Keratinocyte (primary cell): ENCODE data around the gene CFAP73. TPM values are rescaled to one million over a fixed set of nuclear protein-coding genes. Genes with fewer than 3 reads are reported as not detected.

Source experiments
- DNase-seq: peaks from one replicate; pipeline ENCODE4 v3.0.0-alpha.2; 2011; ENCODE audit warnings: low read depth, missing footprints, low spot score
- FAIRE-seq: peaks from 2 replicates; lab custom pipeline; 2011; peaks lifted over from hg19 to GRCh38; lab: Jason Lieb, UNC
- H2AFZ ChIP-seq: 2 replicates; pipeline ENCODE4 v1.6.0; 2012; ENCODE audit warnings: low read length, control low read depth, inconsistent platforms; ENCODE audit not compliant: control insufficient read depth
- H3K27ac ChIP-seq: 2 replicates; pipeline ENCODE4 v1.5.1; 2011; ENCODE audit warnings: low read length; ENCODE audit not compliant: control insufficient read depth, insufficient read depth
- H3K27me3 ChIP-seq: 3 replicates; pipeline ENCODE4 v1.6.0; 2011; ENCODE audit warnings: low read length; ENCODE audit not compliant: control insufficient read depth, insufficient read depth; ENCODE audit errors: extremely low read depth
- H3K36me3 ChIP-seq, 2 experiments: 2 replicates in 1 of 2; 3 replicates in 1 of 2; pipeline ENCODE4 v1.5.1; 2011; ENCODE audit warnings: low read length in 2 of 2, mild to moderate bottlenecking in 1 of 2; ENCODE audit not compliant: control insufficient read depth in 2 of 2, insufficient read depth in 2 of 2; ENCODE audit errors: extremely low read depth in 1 of 2
- H3K4me1 ChIP-seq: 3 replicates; pipeline ENCODE4 v1.5.1; 2011; ENCODE audit warnings: low read length; ENCODE audit not compliant: control insufficient read depth, insufficient read depth; ENCODE audit errors: extremely low read depth
- H3K4me2 ChIP-seq: 3 replicates; pipeline ENCODE4 v1.6.0; 2011; ENCODE audit warnings: low read depth, low read length; ENCODE audit not compliant: control insufficient read depth, insufficient read depth; ENCODE audit errors: extremely low read depth
- H3K4me3 ChIP-seq, 3 experiments: fragments of 200-600 bp in 1 of 3; sonication (generic) in 1 of 3; 2 replicates in 2 of 3; 3 replicates in 1 of 3; pipeline ENCODE4 v1.5.1; 2011 to 2016; ENCODE audit warnings: low read length in 3 of 3, mild to moderate bottlenecking in 3 of 3, control low read depth in 2 of 3, inconsistent platforms in 1 of 3, low read depth in 1 of 3, mixed read lengths in 1 of 3, mixed run types in 1 of 3, moderate library complexity in 1 of 3; ENCODE audit not compliant: control insufficient read depth in 2 of 3, insufficient read depth in 2 of 3; ENCODE audit errors: extremely low read depth in 1 of 3
- H3K79me2 ChIP-seq: 2 replicates; pipeline ENCODE4 v1.6.0; 2012; ENCODE audit warnings: low read length; ENCODE audit not compliant: control insufficient read depth, insufficient read depth
- H3K9ac ChIP-seq: 3 replicates; pipeline ENCODE4 v1.6.0; 2011; ENCODE audit warnings: low read length; ENCODE audit not compliant: control insufficient read depth, insufficient read depth; ENCODE audit errors: extremely low read depth
- H3K9me1 ChIP-seq: 3 replicates; pipeline ENCODE4 v1.6.0; 2011; ENCODE audit warnings: low read length; ENCODE audit not compliant: control insufficient read depth, insufficient read depth; ENCODE audit errors: extremely low read depth
- H3K9me3 ChIP-seq: 2 replicates; pipeline ENCODE4 v1.5.1; 2012; ENCODE audit warnings: low read depth, low read length; ENCODE audit not compliant: control insufficient read depth
- H4K20me1 ChIP-seq: 3 replicates; pipeline ENCODE4 v1.6.0; 2011; ENCODE audit warnings: low read length; ENCODE audit not compliant: control insufficient read depth, insufficient read depth; ENCODE audit errors: extremely low read depth
- EZH2 ChIP-seq: IDR thresholded peaks from one replicate; pipeline ENCODE4 v1.6.1; 2012; ENCODE audit warnings: inconsistent platforms, mild to moderate bottlenecking, low read length, moderate library complexity
- dilution Hi-C: fragments of 300-500 bp; cut with MboI; formaldehyde crosslinking; loops from one replicate; pipeline ENCODE4 v1.7.0; 2020; ENCODE audit warnings: low sequenced_read_pairs; ENCODE audit not compliant: extremely low pct_ligation_motif_present
- polyA plus RNA-seq, 5 experiments: library from polyadenylated mRNA; depleted of rRNA in 3 of 5; stranded (reverse) in 3 of 5; stranded (forward) in 1 of 5; unstranded in 1 of 5; fragments of >200 nt; gene quantifications; 1 replicate in 1 of 5; 2 replicates in 3 of 5; 3 replicates in 1 of 5; pipeline versions ENCODE4 v1.2.1 to v1.2.3, GENCODE V29; 2011 to 2012; ENCODE audit warnings: missing spikeins in 2 of 5, low read depth in 1 of 5, low replicate concordance in 1 of 5
- TF ChIP-seq, protein P1 (sequence below), 3 experiments: IDR thresholded peaks in 1 of 3; conservative IDR thresholded peaks in 1 of 3; optimal IDR thresholded peaks in 1 of 3; 2 replicates in 2 of 3; 3 replicates in 1 of 3; pipeline versions ENCODE3 to v1.5.1; 2011; ENCODE audit warnings: low read length in 3 of 3, mild to moderate bottlenecking in 3 of 3, moderate library complexity in 2 of 3, control low read depth in 1 of 3, inconsistent platforms in 1 of 3; ENCODE audit not compliant: insufficient read depth in 2 of 3; ENCODE audit errors: extremely low read depth in 1 of 3

Gene CFAP73
- polyA plus RNA-seq, 1 donor (not counting 4 experiments of a cell fraction or from before 2014, with no cell fraction given): not detected

GRCh38 chr12:113145720-113146551 is 3.6 kb upstream of the CFAP73 start:
- Histone ChIP-seq H3K36me3 (no peaks in the 10 kb centered on the region), H3K9me1 (no peaks in the 10 kb centered on the region), H2AFZ (no peak overlapping the region), H3K27me3 (no peaks in the 10 kb centered on the region), H4K20me1 (no peaks in the 10 kb centered on the region), H3K9me3 (no peaks in the 10 kb centered on the region), H3K9ac (no peak overlapping the region), H3K79me2 (no peaks in the 10 kb centered on the region), H3K4me2 (no peak overlapping the region), H3K4me3 (no peak overlapping the region), H3K27ac (no peak overlapping the region), H3K4me1 (peaks cover 10% of the 10 kb centered on the region)
- no peak for TF ChIP-seq EZH2
- TF ChIP-seq, protein P1, sequence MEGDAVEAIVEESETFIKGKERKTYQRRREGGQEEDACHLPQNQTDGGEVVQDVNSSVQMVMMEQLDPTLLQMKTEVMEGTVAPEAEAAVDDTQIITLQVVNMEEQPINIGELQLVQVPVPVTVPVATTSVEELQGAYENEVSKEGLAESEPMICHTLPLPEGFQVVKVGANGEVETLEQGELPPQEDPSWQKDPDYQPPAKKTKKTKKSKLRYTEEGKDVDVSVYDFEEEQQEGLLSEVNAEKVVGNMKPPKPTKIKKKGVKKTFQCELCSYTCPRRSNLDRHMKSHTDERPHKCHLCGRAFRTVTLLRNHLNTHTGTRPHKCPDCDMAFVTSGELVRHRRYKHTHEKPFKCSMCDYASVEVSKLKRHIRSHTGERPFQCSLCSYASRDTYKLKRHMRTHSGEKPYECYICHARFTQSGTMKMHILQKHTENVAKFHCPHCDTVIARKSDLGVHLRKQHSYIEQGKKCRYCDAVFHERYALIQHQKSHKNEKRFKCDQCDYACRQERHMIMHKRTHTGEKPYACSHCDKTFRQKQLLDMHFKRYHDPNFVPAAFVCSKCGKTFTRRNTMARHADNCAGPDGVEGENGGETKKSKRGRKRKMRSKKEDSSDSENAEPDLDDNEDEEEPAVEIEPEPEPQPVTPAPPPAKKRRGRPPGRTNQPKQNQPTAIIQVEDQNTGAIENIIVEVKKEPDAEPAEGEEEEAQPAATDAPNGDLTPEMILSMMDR (optimal IDR thresholded peaks at IDR 0.05 in 1 of 3, IDR thresholded peaks at IDR 0.05 in 1 of 3, conservative IDR thresholded peaks at IDR 0.05 in 1 of 3; ENCODE audit: extremely low read depth in 1 of 3, insufficient read depth in 2 of 3, low read length in 3 of 3): no peak
- dilution Hi-C loops: no loop called here
- DNase-seq: no peak
- FAIRE-seq: no peak

DNA sequence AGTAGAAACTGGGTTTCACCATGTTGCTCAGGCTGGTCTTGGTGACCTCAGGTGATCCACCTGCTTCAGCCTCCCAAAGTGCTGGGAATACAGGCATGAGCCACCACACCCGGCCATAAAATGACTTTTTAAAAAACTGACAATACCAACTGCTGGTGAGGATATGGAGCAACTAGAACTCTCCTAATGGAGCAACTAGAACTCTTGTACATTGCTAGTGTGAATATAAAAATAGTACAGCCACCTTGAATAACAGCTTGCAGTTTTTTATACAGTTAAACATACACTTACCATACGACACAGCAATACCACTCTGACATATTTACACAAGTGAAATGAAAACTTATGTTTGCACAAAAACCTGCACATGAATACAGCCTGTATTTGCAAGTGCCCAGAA is 2.5 kb upstream of the CFAP73 start:
- dilution Hi-C loops: no loop called here
- Histone ChIP-seq H3K9me1 (no peaks in the 10 kb centered on the region), H3K4me3 (no peak overlapping the region), H3K79me2 (no peaks in the 10 kb centered on the region), H2AFZ (no peak overlapping the region), H3K27ac (no peak overlapping the region), H3K4me2 (no peak overlapping the region), H3K9ac (no peak overlapping the region), H3K4me1 (peaks cover 10% of the 10 kb centered on the region), H3K9me3 (no peaks in the 10 kb centered on the region), H4K20me1 (no peaks in the 10 kb centered on the region), H3K27me3 (no peaks in the 10 kb centered on the region), H3K36me3 (no peaks in the 10 kb centered on the region)
- FAIRE-seq (no peak), DNase-seq (no peak)
- no peak for TF ChIP-seq EZH2
- TF ChIP-seq, protein P1 (optimal IDR thresholded peaks at IDR 0.05 in 1 of 3, IDR thresholded peaks at IDR 0.05 in 1 of 3, conservative IDR thresholded peaks at IDR 0.05 in 1 of 3; ENCODE audit: extremely low read depth in 1 of 3, insufficient read depth in 2 of 3, low read length in 3 of 3): no peak
